Measurements from ENCODE around the gene RBP2. TPM values are rescaled to one million over a fixed set of nuclear protein-coding genes. Genes with fewer than 3 reads are reported as not detected.

The RBP2 gene
- total and polyA plus RNA-seq, 9 of the 15 experiments (the other 6 are each of a cell fraction or from before 2014, with no cell fraction given) = not detected

GRCh38 chr3:139518926-139519842 lies 42.9 kb upstream of the RBP2 start:
- 41% methylated on average over 8 of the region's 9 CpGs for WGBS (ENCODE audit: insufficient coverage, low coverage, missing lambda C conversion rate)
- H3K27ac ChIP-seq (ENCODE audit: extremely low read depth, low read depth, low read length) = no peak overlapping the region; the same call in 2 of the 3 replicates
- H4K20me1 ChIP-seq (replicated peaks; ENCODE audit: control insufficient read depth, insufficient read depth, low read length) = no peaks in the 10 kb centered on the region
- no peak for TF ChIP-seq CBX3 (IDR thresholded peaks at IDR 0.05; ENCODE audit: borderline replicate concordance in 1 of 2, low read length in 2 of 2)
- TF ChIP-seq DLX4 (CRISPR knock-in tag; IDR thresholded peaks at IDR 0.05) = no peak
- no peak for TF ChIP-seq TAF1 (IDR thresholded peaks at IDR 0.05; ENCODE audit: control insufficient read depth, extremely low read depth, insufficient read depth, low read length, severe bottlenecking)
- no peak for TF ChIP-seq ZBTB26 (CRISPR knock-in tag; IDR thresholded peaks at IDR 0.05)
- no peak for TF ChIP-seq CBFA2T3 (IDR thresholded peaks at IDR 0.05)
- no peak for TF ChIP-seq E2F8 (IDR thresholded peaks at IDR 0.05; ENCODE audit: low read depth, partially characterized antibody)
- peak overlapping the region; percentile 93 for H2AFZ ChIP-seq (ENCODE audit: low read depth, low read length)
- H3K9me1 ChIP-seq (ENCODE audit: control insufficient read depth, insufficient read depth, low read length) = no peaks in the 10 kb centered on the region
- H3K36me3 ChIP-seq (ENCODE audit: control insufficient read depth, insufficient read depth, low read length) = no peaks in the 10 kb centered on the region
- no peaks in the 10 kb centered on the region; the same call in 1 of the 2 replicates for H3K9me3 ChIP-seq (replicated peaks; ENCODE audit: control insufficient read depth, insufficient read depth, low read depth, low read length)
- ChIA-PET CTCF (ENCODE audit: low intra/inter-chr PET ratio) (interaction anchor here (0.8 kb wide), 1 partner anchor 42 kb away, joined by 3 read pairs; no protein-coding TSS in a partner anchor), POLR2A (interaction anchor here (0.6 to 1.1 kb wide), 3 partner anchors 12 to 530 kb away, joined by 3 to 4 read pairs (median 3); no protein-coding TSS in a partner anchor)
- H3K27me3 ChIP-seq (ENCODE audit: control insufficient read depth in 2 of 2, insufficient read depth in 2 of 2, low read length in 2 of 2) = peaks cover 3 to 4% of the 10 kb centered on the region in 2 experiments; a peak in 2 of 5 replicates
- intact Hi-C loops (cut with micrococcal nuclease) = no loop called here
- FAIRE-seq = no peak
- no peak overlapping the region for H3K9ac ChIP-seq (ENCODE audit: insufficient read depth in 1 of 2, low read depth in 2 of 2, low read length in 2 of 2)
- no peaks in the 10 kb centered on the region for H3K79me2 ChIP-seq (ENCODE audit: control insufficient read depth, insufficient read depth, low read length)
- no peak for ATAC-seq
- peaks cover 3% of the 10 kb centered on the region in 2 experiments; a peak in 3 of 5 replicates for H3K4me1 ChIP-seq (replicated peaks in 1 of 2; ENCODE audit: control insufficient read depth in 2 of 2, insufficient read depth in 2 of 2, low read length in 2 of 2)
- no peak overlapping the region for H3K4me3 ChIP-seq
- H3K4me2 ChIP-seq (ENCODE audit: insufficient read depth, low read length) = peak overlapping the region; percentile 76
- no peak for DNase-seq (ENCODE audit: extremely low read depth in 1 of 4, low spot score in 3 of 4)
- in situ Hi-C loops (cut with MboI) = no loop called here
- BruUV-seq (replicated peaks) = no TSS peak

Measured in K562 (cell line).